Stimulated activated effector memory CD8-positive, alpha-beta T cell treated with anti-CD3 and anti-CD28 coated beads, Interleukin-12 subunit alpha, Interleukin-12 subunit beta, amount 100 ng/mL, for 72 hours (primary cell): Measurements from ENCODE around the gene RWDD3.

Experiments
- ATAC-seq: fragments of 150-1000 bp; cut with Tn5 transposase; 2 replicates; pipeline ENCODE4 v1.10.0; 2021
- DNase-seq, 2 donors: peaks; one replicate each; pipeline ENCODE4 v3.0.0; 2021 to 2022; ENCODE audit warnings: low spot score in 2 of 2
- H3K27ac Mint-ChIP-seq: one replicate; pipeline ENCODE4 v1.8.0; 2022; ENCODE audit warnings: mild to moderate bottlenecking, mixed read lengths
- H3K36me3 Mint-ChIP-seq: one replicate; pipeline ENCODE4 v1.8.0; 2022; ENCODE audit warnings: mild to moderate bottlenecking, mixed read lengths
- H3K4me1 Mint-ChIP-seq: one replicate; pipeline ENCODE4 v1.8.0; 2022; ENCODE audit warnings: mixed read lengths
- H3K4me3 Mint-ChIP-seq: one replicate; pipeline ENCODE4 v1.8.0; 2022; ENCODE audit warnings: mild to moderate bottlenecking, mixed read lengths
- H3K9me3 Mint-ChIP-seq: one replicate; pipeline ENCODE4 v1.8.0; 2022; ENCODE audit warnings: mixed read lengths

Gene RWDD3

GRCh38 chr1:95287825-95288224, 53.8 kb downstream of the RWDD3 start:
- no peaks in the 10 kb centered on the region for H3K36me3 Mint-ChIP-seq
- H3K9me3 Mint-ChIP-seq, result no peaks in the 10 kb centered on the region
- H3K4me1 Mint-ChIP-seq, result no peaks in the 10 kb centered on the region

More at GRCh38 chr1:95287825-95288224, 53.8 kb downstream of the RWDD3 start:
- DNase-seq (no peak), ATAC-seq (no peak)
- Mint-ChIP-seq H3K27ac (no peak overlapping the region), H3K4me3 (no peak overlapping the region)
